GM12873 (cell line): ENCODE data around the gene PHF21B.

Experiments used
- CTCF ChIP-seq: IDR thresholded peaks from 2 replicates; pipeline ENCODE4 v1.5.1; 2012; ENCODE audit warnings: low read depth, mild to moderate bottlenecking, moderate library complexity, low read length, control low read depth; ENCODE audit not compliant: insufficient read depth; ENCODE audit errors: missing control alignments

Gene PHF21B

GRCh38 chr22:45051419-45051818 lies 41.6 kb upstream of the PHF21B start:
- TF ChIP-seq CTCF: no peak

GRCh38 chr22:45047260-45047659 lies 37.5 kb upstream of the PHF21B start:
- no peak for TF ChIP-seq CTCF

- TF ChIP-seq CTCF: no peak
Measured at GRCh38 chr22:45045208-45045607, 35.4 kb upstream of the PHF21B start.

- TF ChIP-seq CTCF: no peak
Measured at GRCh38 chr22:45042263-45042662, 32.5 kb upstream of the PHF21B start.

- TF ChIP-seq CTCF: no peak
Measured at GRCh38 chr22:45039133-45039532, 29.3 kb upstream of the PHF21B start.

GRCh38 chr22:45036154-45036553 lies 26.3 kb upstream of the PHF21B start:
- no peak for TF ChIP-seq CTCF

GRCh38 chr22:45034821-45035220 lies 25.0 kb upstream of the PHF21B start:
- TF ChIP-seq CTCF: no peak

- TF ChIP-seq CTCF: no peak
Measured at GRCh38 chr22:45034156-45034555, 24.4 kb upstream of the PHF21B start.
